ENCODE results near the gene TRMT112.

TRMT112 gene

DNA sequence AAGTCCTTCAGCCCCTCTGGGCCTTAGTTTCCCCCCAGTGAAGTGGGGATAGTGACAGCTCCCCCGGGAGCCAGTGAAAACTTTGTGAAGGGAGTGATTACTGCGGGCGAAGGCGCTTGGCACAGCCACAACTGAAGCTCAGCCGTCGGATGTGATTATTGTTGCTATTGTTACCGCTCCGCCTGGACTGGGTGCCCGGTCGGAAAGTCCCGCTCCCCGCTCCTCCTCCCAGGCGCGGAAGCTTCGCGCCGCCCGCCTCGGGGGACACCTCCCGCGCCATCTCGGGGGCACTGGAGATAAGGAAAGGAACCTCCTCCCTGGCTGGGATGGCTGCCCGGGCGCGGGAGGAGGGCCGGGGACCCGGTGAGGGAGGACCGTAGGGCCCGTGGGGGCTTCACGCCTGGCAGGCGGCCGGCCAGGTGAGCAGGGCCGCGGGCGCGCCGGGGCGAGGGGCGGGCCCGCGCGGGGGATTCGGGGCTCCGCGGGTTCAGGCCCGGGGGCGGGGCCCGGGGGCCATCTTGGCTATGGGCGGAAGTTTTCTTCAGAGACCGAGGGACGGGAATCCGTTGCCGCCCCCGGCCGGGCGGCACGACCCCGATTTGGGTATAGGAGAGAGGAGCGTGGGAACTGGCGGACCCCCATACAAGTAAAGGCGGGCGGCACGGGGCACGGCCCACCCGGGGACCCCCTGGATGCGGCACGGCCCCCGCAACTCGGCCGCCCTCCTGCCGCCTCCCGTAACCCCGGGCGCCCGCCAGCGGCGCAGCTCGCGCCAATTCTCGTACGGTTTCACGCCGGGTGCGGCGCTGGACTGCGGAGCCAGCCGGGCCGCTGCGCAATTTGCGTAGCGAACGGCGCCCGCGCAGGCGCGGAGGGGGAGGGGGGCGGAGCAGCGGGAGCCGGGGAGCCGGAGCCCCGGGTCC lies 32.1 kb downstream of the TRMT112 start, which contains the start of gene GPR137:
GPR137 (plus strand) TSS at position 887 of the 923 bp plus-strand sequence. CDS start 677 bp downstream, outside the sequence.
- Histone ChIP-seq H3K4me3 (ENCODE audit: insufficient read depth, low read depth, low read length, poor library complexity, severe bottlenecking) (peak within 1 kb of the TSS; percentile 92), H3K36me3 (ENCODE audit: control insufficient read depth, insufficient read depth, low read length) (peaks cover 6% of the 10 kb centered on the region), H3K27me3 (replicated peaks; ENCODE audit: control insufficient read depth, insufficient read depth, low read length, poor library complexity, severe bottlenecking) (no peaks in the 10 kb centered on the region), H3K9me3 (ENCODE audit: control insufficient read depth, low read length) (no peaks in the 10 kb centered on the region), H3K4me1 (ENCODE audit: control insufficient read depth, insufficient read depth, low read length, poor library complexity, severe bottlenecking) (peaks cover 14% of the 10 kb centered on the region), H3K27ac (ENCODE audit: insufficient read depth, low read length, poor library complexity, severe bottlenecking) (peak within 1 kb of the TSS; percentile 100)
- DNase-seq, result peak; percentile 82 to 87 (median 86)

DNA sequence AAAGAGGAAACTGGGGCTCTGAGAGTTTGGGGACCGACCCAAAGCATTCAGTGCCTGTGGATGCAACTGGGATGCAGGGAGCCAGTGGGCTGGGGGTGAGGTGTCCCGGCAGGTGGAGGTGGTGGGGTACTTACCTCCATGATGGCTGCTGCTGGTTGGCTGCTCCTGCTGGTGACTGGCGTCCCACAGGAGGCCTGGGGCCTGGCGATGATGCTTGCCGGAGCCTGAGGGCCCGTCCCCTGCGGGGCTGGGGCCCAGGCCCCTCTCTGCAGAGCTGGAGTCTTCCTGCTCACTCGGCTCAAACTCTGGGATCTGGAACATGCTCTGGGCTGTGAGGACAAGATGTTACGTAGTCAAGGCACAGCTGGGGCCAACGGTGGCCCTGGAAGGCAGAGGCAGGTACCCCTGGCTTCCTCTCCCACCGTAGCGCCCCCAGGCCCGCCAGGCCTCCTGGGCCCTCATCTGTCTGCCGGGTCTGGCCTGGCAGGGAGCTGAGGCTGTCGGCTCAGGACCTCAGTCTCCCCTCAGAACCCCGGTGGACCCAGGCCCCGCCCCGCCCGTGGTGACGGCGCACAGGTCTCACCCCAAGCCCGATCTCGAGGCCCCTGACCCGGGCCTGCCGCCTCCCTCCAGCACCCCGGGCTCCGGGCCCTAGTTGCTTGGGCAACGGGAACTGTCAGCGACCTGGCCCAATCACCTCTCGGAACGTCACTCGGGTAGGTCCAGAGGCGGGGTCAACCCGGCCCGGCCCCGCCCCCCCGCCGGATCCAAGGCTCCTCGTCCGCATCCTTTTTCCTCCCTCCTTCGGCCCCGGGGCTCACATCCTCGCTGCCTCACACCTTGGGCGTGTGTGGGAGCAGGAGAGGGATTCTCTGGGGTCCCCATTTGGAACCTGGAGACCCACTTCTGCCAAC lies 33.1 kb downstream of the TRMT112 start, which contains the start of gene BAD:
BAD (minus strand) TSS at position 618 of the 914 bp plus-strand sequence; CDS start at position 321, 297 bp downstream.
- Histone ChIP-seq H3K36me3 (ENCODE audit: control insufficient read depth, insufficient read depth, low read length) (peaks cover 6% of the 10 kb centered on the region), H3K27ac (ENCODE audit: insufficient read depth, low read length, poor library complexity, severe bottlenecking) (peak within 1 kb of the TSS; percentile 100), H3K4me3 (ENCODE audit: insufficient read depth, low read depth, low read length, poor library complexity, severe bottlenecking) (peak within 1 kb of the TSS; percentile 92), H3K4me1 (ENCODE audit: control insufficient read depth, insufficient read depth, low read length, poor library complexity, severe bottlenecking) (peaks cover 14% of the 10 kb centered on the region), H3K27me3 (replicated peaks; ENCODE audit: control insufficient read depth, insufficient read depth, low read length, poor library complexity, severe bottlenecking) (no peaks in the 10 kb centered on the region), H3K9me3 (ENCODE audit: control insufficient read depth, low read length) (no peaks in the 10 kb centered on the region)
- DNase-seq, result peak; percentile 90 to 93 (median 90)

DNA sequence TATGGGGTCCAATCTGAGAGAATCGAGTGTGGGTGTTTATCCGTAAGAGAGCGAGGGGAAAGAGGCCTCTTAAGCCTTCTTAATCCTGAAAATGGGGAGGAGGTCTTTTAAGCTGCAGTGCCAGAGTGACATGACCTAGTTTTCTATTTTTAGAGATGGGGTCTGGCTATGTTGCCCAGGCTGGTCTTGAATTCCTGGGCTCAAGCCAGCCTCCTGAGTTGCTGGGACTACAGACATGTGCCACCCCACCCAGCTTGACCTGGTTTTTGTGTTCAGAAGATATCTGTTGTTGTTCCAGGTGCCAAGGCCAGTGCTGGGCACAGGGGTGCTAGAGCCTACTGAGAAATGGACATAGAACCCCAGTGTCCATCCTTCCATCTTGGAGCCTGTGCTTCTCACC lies 34.3 kb downstream of the TRMT112 start:
- no peak overlapping the region for H3K4me3 ChIP-seq (ENCODE audit: insufficient read depth, low read depth, low read length, poor library complexity, severe bottlenecking)
- DNase-seq, result no peak
- H3K27ac ChIP-seq (ENCODE audit: insufficient read depth, low read length, poor library complexity, severe bottlenecking), result no peak overlapping the region
- H3K9me3 ChIP-seq (ENCODE audit: control insufficient read depth, low read length), result no peaks in the 10 kb centered on the region
- no peaks in the 10 kb centered on the region for H3K27me3 ChIP-seq (replicated peaks; ENCODE audit: control insufficient read depth, insufficient read depth, low read length, poor library complexity, severe bottlenecking)
- peaks cover 14% of the 10 kb centered on the region for H3K4me1 ChIP-seq (ENCODE audit: control insufficient read depth, insufficient read depth, low read length, poor library complexity, severe bottlenecking)
- peaks cover 6% of the 10 kb centered on the region for H3K36me3 ChIP-seq (ENCODE audit: control insufficient read depth, insufficient read depth, low read length)

DNA sequence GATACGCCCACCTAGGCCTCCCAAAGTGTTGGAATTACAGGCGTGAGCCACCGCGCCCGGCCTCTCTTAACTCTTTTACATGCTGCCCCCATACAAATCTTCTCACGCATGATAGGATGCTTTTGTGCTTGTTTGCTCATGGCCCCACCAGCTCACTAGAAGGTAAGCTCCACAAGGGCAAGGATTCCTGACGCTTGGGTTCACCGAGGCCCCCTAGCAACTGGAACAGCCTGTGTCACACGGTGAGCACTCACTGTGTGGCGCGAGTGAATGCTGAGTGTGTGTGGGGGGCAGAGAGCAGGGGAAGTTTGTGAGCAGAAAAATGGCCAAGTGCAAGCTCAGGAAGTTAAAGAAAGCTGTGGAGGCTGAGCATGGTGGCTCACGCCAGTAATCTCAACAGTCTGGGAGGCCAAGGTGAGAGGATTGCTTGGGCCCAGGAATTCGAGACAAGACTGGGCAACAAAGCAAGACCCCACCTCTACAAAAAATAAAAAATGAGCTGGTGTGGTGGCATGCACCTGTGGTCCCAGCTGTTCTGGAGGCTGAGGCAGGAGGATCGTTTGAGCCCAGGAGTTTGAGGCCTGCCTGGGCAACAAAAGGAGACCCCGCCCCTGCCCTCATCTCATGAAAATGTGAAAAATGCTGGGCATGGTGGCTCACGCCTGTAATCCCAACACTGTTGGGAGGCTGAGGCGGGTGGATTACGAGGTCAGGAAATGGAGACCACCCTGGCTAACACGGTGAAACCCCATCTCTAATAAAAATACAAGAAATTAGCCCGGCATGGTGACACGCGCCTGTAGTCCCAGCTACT lies 35.2 kb downstream of the TRMT112 start:
- no peak for DNase-seq
- H3K27ac ChIP-seq (ENCODE audit: insufficient read depth, low read length, poor library complexity, severe bottlenecking), result no peak overlapping the region
- peaks cover 10% of the 10 kb centered on the region for H3K36me3 ChIP-seq (ENCODE audit: control insufficient read depth, insufficient read depth, low read length)
- peaks cover 14% of the 10 kb centered on the region for H3K4me1 ChIP-seq (ENCODE audit: control insufficient read depth, insufficient read depth, low read length, poor library complexity, severe bottlenecking)
- H3K27me3 ChIP-seq (replicated peaks; ENCODE audit: control insufficient read depth, insufficient read depth, low read length, poor library complexity, severe bottlenecking), result no peaks in the 10 kb centered on the region
- H3K4me3 ChIP-seq (ENCODE audit: insufficient read depth, low read depth, low read length, poor library complexity, severe bottlenecking), result no peak overlapping the region
- H3K9me3 ChIP-seq (ENCODE audit: control insufficient read depth, low read length), result no peaks in the 10 kb centered on the region

GRCh38 chr11:64278576-64279190 lies 38.7 kb downstream of the TRMT112 start:
- DNase-seq, result no peak
- H3K27me3 ChIP-seq (replicated peaks; ENCODE audit: control insufficient read depth, insufficient read depth, low read length, poor library complexity, severe bottlenecking), result no peaks in the 10 kb centered on the region
- H3K4me1 ChIP-seq (ENCODE audit: control insufficient read depth, insufficient read depth, low read length, poor library complexity, severe bottlenecking), result peaks cover under 1% of the 10 kb centered on the region
- H3K27ac ChIP-seq (ENCODE audit: insufficient read depth, low read length, poor library complexity, severe bottlenecking), result no peak overlapping the region
- no peak overlapping the region for H3K4me3 ChIP-seq (ENCODE audit: insufficient read depth, low read depth, low read length, poor library complexity, severe bottlenecking)
- no peaks in the 10 kb centered on the region for H3K9me3 ChIP-seq (ENCODE audit: control insufficient read depth, low read length)
- H3K36me3 ChIP-seq (ENCODE audit: control insufficient read depth, insufficient read depth, low read length), result peaks cover 10% of the 10 kb centered on the region

GRCh38 chr11:64276653-64277431 lies 40.5 kb downstream of the TRMT112 start:
- no peak overlapping the region for H3K27ac ChIP-seq (ENCODE audit: insufficient read depth, low read length, poor library complexity, severe bottlenecking)
- peaks cover 4% of the 10 kb centered on the region for H3K36me3 ChIP-seq (ENCODE audit: control insufficient read depth, insufficient read depth, low read length)
- DNase-seq, result no peak
- H3K27me3 ChIP-seq (replicated peaks; ENCODE audit: control insufficient read depth, insufficient read depth, low read length, poor library complexity, severe bottlenecking), result no peaks in the 10 kb centered on the region
- H3K9me3 ChIP-seq (ENCODE audit: control insufficient read depth, low read length), result no peaks in the 10 kb centered on the region
- peaks cover under 1% of the 10 kb centered on the region for H3K4me1 ChIP-seq (ENCODE audit: control insufficient read depth, insufficient read depth, low read length, poor library complexity, severe bottlenecking)
- H3K4me3 ChIP-seq (ENCODE audit: insufficient read depth, low read depth, low read length, poor library complexity, severe bottlenecking), result no peak overlapping the region

DNA sequence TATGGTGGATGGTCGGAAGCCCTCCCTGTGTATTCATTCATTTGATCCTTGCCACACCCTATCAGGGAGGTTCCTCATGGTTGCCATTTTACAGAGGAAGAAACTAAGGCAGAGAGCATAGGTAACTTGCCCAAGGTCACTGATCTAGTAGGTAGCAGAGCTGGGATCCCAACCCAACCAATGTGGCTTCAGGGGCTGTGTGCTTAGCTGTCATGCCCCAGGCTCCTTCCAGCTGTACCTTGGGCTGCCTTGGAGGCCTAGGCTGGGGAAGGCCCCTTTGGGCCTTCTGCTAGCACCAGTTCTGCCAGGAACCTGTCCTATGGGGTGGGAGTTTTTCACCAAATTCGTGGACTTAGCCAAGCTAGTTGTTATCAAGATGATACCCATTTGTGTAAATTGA lies 41.5 kb downstream of the TRMT112 start:
- no peak overlapping the region for H3K4me3 ChIP-seq (ENCODE audit: insufficient read depth, low read depth, low read length, poor library complexity, severe bottlenecking)
- no peak for DNase-seq
- H3K4me1 ChIP-seq (ENCODE audit: control insufficient read depth, insufficient read depth, low read length, poor library complexity, severe bottlenecking), result peaks cover 5% of the 10 kb centered on the region
- H3K27me3 ChIP-seq (replicated peaks; ENCODE audit: control insufficient read depth, insufficient read depth, low read length, poor library complexity, severe bottlenecking), result no peaks in the 10 kb centered on the region
- H3K9me3 ChIP-seq (ENCODE audit: control insufficient read depth, low read length), result no peaks in the 10 kb centered on the region
- H3K36me3 ChIP-seq (ENCODE audit: control insufficient read depth, insufficient read depth, low read length), result peaks cover 4% of the 10 kb centered on the region
- no peak overlapping the region for H3K27ac ChIP-seq (ENCODE audit: insufficient read depth, low read length, poor library complexity, severe bottlenecking)

DNA sequence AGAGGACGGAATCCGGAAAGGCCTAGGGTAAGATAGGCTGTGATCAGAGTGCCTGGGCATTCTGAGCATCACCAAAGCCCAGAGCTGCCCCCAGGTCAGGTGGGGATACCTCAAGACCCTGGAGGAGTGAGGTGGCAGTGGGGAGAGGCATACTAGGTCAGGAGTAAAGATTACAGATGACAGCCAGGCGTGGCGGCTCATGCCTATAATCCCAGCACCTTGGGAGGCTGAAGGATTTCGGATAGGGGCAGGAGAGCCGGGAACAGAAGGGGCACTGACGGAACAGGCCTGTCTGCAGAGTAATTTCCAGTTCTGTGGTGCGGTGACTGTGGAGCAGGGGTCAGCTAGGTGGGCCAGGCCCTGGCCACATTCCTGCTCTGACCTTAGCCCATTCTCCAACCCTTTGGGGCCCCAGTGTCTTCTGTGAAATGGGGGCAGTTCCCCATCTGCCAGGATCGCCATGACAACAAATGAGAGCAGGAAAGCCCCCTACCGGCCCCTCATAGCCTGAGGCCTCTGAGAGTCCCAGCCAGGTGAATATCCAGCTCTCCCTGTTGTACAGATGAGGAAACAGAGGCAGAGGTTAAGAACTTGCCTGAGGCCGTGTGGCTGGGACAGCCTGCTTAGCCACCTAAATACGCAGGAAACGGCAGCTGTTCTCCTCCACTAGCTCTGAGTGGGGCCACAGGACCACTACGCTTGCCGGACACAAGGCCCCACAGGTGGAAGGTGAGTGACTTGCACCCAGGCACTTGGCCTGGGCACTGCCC lies 42.1 kb downstream of the TRMT112 start:
- peaks cover 4% of the 10 kb centered on the region for H3K36me3 ChIP-seq (ENCODE audit: control insufficient read depth, insufficient read depth, low read length)
- H3K27me3 ChIP-seq (replicated peaks; ENCODE audit: control insufficient read depth, insufficient read depth, low read length, poor library complexity, severe bottlenecking), result no peaks in the 10 kb centered on the region
- H3K27ac ChIP-seq (ENCODE audit: insufficient read depth, low read length, poor library complexity, severe bottlenecking), result no peak overlapping the region
- peaks cover 5% of the 10 kb centered on the region for H3K4me1 ChIP-seq (ENCODE audit: control insufficient read depth, insufficient read depth, low read length, poor library complexity, severe bottlenecking)
- H3K9me3 ChIP-seq (ENCODE audit: control insufficient read depth, low read length), result no peaks in the 10 kb centered on the region
- no peak overlapping the region for H3K4me3 ChIP-seq (ENCODE audit: insufficient read depth, low read depth, low read length, poor library complexity, severe bottlenecking)
- no peak for DNase-seq

All from effector memory CD4-positive, alpha-beta T cell (primary cell).